GM19395 (cell line): ENCODE results near the gene ANKRD52.
"Not testable (repeated sequence)": the region's sequence is repeated elsewhere in the genome, so short reads cannot be mapped to it uniquely, and the experiment has no call there.

Source experiments
- ATAC-seq: cut with Tn5 transposase; IDR thresholded peaks from one replicate; pipeline ENCODE4 v1.9.1; 2021; ENCODE audit warnings: mild to moderate bottlenecking, moderate library complexity; ENCODE audit not compliant: unreplicated experiment

Gene ANKRD52

DNA sequence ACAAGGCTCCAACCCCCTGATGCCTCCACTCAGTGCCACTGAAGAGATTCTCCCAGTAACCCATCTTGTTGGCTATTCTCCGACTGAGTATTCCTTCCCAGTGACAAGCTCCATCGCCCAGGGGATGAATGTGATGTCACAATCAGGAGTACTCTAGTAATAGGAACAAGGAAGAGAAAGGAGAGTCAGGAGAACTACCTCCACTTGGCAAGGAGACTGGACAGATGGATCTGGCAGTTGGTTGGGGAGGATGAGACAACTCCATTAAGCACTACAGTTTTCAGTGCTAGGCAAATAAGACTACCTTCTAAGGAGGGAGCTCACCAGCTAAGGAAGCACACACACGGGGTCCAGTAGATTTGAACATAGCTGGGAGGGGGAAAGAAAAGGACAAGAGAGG, 41.7 kb downstream of the ANKRD52 start:
- ATAC-seq = no peak

DNA sequence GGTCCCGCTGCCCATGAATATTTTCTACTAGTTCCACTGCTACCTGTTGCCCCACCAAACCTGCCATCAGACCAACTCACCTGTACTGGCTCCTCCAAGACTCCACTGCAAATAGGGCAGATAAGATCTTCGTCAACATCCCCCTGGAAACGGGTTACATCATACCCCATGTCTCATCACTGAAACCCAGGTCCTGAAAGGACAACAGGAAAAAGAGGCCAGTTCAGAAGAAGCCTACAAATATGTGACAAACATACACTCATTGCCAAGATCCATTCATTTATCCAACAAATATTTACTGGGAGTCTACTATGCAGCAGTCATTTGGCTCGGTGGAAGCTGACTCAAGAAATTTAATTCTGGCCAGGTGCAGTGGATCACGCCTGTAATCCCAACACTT, 44.3 kb downstream of the ANKRD52 start:
- ATAC-seq = no peak

DNA sequence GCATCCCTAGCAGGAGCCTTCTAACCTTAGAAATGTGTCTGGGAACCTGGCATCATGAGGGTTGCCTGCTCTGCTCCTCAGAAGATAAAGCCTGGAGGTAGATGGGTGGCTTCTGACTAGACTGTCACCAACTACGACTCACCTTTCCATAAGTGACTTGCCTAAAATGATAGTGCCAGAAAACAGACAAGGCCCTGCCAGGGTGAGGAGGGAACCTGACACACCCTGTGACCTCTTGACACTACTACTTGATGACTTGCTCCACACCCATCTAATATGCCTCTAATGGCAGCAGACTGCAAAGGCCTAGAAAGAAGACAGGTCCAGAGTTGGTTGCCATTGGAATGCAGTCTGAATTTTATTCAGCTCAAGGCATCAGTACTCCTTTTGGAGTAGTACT, 45.8 kb downstream of the ANKRD52 start:
- no peak for ATAC-seq

DNA sequence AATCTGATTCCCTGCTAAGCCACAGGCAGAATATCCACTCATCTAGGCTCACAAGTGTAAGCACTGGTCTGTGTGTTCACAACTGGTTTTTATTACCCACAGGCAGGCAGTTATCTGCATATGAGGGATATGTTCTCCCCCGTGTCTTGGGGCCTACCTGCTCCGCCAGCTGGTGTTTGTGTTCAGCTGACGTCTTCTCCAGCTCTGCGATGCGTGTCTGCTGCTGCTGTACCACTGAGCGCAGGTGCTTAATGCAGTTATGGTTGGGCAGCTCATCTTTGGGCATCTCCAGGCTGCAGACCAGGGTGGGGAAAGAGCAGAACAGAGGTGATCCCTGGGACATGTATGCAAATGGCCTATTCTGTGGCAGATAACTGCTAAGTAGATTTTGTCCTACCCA, 50.2 kb downstream of the ANKRD52 start:
- ATAC-seq = no peak

DNA sequence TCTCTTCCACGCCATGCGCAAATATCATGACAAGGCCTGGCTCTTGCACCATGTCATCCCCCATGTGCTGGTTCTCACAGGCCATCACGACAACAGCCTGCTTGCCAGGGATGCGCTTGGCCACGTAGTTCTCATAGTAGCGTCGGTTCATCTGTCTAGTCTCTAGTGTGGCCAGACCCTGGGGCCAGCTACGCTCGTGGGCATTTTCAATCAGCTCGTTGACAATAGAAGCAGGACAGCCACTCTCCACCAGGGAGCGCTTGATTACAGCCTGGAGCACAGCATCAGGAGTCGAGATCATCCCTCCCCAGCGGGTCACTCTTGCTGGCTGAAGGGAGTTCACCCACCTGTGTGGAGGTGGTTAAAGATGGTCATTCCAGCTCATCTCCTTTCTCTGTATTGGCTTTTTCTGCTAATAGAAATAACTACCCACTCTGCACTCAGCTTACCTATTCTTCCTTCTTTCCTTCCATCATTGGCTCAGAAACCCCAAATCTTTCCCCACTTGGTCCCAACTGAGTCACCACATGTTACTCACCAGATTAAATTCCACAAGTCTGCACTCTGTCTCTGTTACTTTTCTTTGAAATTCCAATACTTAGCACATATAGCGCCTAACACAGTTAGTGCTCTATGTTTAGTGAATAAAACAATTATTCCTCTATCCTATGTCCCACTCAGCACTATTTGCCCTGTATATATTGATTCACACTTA, 51.6 kb downstream of the ANKRD52 start:
- ATAC-seq = no peak

DNA sequence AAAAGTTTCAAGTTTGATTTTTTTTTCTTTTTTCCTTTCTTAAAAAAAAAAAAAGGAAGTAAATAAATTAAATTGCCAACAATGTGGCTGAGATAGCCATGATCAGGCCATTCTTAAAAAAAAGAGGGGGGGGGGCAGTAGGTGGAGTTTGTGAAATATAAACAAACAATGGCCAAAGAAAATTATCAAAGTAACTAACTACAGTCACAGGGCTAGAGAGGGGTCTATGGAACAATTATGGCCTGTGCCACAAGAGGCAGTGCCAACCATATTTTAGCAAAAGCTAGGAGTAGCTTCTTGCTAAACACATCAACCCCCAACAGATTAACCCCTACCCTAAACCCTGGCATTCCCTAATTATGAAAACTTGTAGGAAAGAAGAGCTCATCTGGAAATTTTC, 52.7 kb downstream of the ANKRD52 start:
- no peak for ATAC-seq

DNA sequence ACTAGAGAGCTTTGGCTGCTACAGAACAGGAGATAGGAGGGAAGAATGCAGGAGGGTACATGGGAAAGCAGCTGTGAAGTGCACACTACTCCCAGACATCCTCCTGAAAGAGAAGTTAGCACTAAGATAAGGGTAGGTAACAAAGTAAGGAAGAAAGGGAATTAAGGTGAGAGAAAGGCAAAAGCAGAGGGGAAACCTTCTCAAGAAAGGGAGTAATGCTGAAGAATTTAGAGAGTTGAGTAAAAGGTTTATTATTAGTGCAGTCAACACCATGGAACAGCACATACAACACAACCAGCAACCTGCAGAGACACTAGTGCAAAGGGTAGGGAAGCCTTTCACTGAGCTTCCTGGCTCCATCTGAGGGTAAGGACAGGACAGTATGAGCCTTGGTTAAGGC, 53.9 kb downstream of the ANKRD52 start:
- ATAC-seq = no peak

DNA sequence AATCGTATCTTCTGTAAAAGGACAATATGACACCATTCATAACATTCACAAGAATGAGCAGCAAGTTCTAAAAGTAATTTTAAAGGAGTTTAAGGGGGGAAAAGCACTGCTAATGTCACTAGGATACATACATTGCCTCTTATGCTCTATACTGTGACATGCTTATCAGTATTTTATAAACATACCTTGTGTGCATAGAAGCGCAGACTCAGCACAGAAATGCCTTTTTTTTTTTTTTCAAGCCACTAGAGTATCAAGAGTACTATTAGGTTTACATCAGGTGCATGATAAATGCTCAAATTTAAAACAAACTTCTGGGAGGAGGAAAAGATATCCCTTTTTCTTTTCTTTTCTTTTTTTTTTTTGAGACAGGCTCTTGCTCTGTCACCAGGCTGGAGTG, 55.3 kb downstream of the ANKRD52 start:
- no peak for ATAC-seq

DNA sequence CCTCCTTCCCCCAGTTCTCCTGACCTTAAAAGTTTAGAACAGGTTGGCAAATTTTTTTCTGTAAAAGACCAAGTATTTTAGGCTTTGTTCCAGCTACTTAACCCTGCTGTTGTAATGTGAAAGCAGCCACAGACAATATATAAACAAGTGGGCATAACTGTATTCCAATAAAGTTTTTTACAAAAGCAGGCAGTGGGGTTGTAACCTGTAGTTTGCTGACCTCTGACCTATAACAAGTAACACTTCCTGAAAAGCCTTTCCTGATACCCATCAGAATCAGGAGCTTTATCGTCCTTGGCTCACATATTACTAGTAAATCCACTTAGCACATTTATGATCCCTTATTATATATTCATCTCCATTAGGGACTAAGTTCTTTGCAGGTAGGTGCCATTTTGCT, 55.8 kb downstream of the ANKRD52 start:
- ATAC-seq = no peak

DNA sequence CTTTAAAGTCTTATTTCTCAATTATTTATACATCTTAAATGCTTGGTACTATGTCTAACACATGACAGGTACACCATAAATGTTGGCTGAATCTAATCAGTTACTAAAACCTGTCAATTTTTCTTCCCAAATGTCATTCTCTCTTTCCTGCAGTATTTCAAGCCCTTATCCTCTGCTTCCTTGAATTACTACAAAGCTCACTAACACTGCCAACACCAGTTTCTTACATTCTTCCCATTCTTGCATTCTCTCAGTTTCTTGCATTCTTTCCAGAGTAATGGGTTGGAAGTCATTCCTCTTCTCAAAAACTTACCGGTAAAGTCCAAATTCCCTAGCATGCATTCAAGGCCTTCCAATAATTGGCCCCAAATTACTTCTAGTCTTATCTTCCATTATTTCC, 59.3 kb downstream of the ANKRD52 start:
- ATAC-seq = no peak

DNA sequence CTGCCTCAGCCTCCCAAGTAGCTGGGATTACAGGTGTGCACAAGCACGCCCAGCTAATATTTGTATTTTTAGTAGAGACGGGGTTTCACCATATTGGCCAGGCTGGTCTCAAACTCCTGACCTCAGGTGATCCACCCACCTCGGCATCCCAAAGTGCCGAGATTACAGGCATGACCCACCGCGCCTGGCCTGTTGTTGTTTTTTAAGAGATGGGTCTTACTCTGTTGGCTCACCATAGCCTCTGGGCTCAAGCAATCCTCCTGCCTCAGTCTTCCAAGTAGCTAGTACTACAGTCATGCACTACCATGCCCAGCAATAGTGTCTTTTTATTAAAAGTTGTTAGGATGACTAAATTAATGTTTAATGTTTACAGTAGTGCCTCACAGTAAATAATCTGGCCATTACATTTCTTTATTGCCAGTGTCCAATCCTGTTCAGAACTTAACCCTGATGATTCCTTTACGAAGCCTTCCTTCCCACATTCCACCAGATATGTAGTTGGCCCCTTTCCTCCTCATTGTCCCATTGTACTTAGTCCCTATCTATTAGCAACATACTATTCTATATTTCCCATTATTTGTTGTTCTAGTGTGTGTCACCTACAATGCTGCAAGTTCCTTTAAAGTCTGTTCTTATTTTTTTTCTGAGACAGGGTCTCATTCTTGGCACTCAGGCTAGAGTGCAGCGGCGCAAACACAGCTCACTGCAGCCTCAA, 60.1 kb downstream of the ANKRD52 start:
- no peak for ATAC-seq

DNA sequence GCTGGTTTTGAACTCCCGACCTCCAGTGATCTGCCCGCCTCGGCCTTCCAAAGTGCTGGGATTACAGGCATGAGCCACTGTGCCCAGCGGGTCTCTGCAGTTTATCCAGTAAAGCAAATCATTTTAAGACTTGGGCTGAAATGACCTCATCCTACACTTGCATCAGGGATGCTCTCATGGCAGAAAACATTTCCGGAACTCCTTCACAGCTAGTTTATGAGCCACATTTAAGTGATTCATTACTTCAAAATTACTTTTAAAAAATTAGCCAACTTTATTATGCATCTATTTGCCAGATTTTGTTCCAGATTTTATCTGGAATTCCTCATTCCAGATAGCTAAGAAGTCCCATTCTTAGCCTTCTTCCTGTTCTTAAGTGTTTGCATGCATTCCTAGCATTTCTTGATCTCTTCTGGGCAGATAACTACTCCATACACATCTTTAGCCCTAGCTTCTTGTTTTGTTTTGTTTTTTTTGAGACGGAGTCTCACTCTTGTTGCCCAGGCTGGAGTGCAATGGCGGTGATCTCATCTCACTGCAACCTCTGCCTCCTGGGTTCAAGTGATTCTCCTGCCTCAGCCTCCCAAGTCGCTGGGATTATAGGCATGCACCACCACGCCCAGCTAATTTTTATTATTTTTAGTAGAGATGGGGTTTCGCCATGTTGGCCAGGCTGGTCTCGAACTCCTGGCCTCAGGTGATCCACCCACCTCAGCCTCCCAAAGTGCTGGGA, 61.2 kb downstream of the ANKRD52 start:
- not testable (repeated sequence) for ATAC-seq

DNA sequence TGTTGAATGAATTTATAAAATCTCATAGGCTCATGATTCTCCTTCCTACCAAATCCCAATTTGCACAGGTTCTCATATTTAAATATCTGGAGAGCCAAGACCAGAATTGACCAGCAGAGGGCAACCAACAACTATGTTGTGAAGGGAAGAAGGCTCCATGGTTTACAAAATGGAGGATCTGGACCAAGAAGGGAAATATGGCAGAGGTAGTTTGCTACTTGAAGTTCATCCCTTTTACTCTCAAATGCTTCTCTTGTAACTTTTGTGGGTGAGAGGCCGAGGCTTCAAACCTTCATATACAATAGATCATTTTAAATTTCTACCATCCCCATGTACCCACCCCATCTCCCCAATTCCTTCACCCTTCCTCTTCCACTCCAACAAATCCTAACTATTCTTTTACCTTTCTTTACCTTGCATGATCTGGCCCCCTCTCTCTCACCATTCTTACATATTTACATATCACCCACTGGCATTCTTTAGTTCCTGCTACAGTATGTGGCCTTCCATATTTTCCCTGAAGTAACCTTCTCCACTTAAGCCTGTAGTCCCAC, 65.1 kb downstream of the ANKRD52 start:
- no peak for ATAC-seq

DNA sequence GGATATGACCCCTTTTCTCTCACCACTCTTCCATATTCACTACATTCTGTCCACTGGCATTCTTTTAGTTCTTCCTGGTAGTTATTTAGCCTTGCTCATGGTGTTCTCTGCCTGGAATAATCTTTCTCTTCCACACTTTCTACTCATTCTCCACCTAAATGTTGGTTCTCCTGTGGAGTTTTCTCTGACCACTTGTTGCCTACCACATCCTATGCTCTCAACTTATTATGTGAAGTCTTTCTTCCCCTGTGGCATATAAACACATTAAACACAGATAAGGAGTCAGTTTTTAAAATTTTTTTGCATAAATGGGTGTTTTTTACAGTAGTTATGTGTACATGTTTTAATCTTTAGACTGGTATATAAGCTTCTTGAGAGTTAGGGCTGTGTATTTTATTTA, 65.6 kb downstream of the ANKRD52 start:
- no peak for ATAC-seq

DNA sequence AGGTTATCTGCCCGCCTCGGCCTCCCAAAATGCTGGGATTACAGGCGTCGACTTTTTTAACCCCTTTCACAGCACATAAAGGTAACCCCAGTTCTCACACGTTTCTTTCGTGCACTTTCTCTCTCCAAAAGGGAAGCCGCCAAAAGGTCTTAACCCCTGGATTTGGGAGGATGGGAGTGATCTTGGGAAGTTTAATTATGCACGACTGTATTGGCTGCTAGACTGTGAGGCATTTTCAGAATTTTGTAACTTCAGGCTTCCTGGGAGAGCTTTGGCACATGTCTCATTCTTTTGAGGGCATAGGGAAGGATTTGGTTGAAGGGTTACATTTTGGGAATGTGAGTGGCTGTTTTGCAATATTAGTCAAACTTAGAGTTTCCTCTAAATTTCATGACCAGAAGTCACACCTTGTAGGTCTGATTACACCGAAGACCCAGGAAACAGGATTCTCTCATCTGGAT, 67.5 kb downstream of the ANKRD52 start:
- ATAC-seq = no peak

DNA sequence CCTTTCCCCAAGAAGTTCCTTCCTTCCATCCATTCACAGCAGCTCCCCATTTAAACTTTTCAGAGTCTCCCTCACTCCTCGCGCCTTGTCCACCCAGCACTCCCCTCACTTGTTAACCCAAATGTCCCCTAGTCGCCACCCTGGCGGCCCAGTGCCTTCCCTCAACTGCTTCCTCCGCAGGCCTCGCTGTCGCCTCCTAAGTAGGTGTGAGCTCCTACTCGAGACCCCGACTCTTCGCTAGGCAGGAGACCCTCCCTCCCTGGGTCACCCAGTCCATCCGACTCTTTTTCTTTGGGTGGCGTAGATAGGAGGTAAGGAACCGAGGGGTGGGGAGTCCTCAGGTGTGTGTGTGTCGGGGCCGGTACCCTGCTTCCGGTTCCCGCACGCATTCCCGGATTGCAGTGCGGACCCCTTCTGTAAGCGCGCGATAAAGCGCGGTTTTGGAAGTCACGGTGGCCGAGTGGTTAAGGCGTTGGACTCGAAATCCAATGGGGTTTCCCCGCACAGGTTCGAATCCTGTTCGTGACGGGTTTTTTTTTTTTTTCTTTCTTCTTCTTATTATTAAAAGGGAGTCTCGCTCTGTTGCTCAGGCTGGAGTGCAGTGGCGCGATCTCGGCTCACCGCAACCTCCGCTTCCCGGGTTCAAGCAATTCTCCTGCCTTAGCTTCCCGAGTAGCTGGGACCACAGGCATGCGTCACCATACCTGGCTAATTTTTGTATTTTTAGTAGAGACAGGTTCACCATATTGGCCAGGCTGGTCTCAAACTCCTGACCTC, 68.1 kb downstream of the ANKRD52 start:
- peak; percentile 44 for ATAC-seq

DNA sequence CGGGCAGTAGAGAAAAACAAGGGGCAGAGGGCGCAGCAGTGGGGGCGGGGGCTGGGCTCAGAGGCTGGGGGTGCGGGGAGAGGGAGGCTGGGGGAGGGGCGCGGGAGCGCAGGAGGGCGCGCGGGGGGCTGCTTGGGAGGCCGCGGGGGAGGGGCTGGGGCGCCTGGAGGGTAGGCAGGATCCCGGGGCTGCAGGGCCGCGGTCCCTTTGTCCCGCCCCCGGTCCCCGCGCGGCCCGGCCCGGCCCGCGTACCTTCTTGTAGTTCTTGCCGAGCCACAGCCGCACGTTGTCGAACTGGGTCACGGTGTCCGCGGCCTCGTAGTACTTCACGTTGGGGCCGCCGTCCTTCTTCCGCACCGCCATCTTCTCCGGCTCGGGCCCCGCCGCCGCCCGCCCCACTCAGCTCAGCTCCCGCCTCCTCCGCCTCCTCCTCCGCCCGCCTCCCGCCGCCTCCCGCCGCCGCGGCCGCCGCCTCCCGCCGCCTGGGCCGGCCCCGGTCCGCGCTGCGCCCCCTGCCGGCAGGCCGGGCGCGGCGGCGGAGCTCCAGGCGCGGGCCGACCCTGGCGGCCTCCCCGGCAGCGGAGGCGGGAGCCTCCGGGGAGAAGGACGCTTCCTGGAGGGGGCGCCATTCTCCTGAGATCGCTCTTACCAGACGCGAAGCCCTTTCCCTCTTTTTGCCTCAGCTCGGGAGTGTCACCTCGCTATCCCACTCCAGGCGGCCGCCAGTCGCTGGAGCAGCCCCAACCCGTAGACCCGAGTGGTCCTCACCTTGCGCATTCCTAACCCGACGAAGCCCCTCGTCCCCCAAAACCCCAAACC, 68.9 kb downstream of the ANKRD52 start, which contains the start of gene SMARCC2:
Gene SMARCC2 (minus strand): TSS at position 385 of the 819 bp plus-strand sequence. CDS start 22 bp downstream, at position 363.
- ATAC-seq = peak; percentile 62

DNA sequence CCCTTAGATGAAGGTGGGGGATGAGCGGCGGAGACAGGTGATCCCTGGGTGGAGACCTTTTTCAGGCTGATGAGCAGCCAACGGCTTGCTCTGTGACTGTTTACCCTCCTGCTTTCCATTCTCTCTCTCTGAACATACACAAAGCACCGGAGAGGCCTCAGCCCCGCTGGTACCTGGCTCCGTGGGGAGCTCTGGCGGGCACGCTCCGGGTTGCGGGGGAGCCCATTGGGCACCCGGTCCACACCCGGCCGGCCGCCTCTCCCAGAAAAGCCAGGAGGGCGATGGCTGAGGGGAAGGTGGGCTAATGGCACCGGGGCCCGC, 69.4 kb downstream of the ANKRD52 start:
- ATAC-seq = no peak

DNA sequence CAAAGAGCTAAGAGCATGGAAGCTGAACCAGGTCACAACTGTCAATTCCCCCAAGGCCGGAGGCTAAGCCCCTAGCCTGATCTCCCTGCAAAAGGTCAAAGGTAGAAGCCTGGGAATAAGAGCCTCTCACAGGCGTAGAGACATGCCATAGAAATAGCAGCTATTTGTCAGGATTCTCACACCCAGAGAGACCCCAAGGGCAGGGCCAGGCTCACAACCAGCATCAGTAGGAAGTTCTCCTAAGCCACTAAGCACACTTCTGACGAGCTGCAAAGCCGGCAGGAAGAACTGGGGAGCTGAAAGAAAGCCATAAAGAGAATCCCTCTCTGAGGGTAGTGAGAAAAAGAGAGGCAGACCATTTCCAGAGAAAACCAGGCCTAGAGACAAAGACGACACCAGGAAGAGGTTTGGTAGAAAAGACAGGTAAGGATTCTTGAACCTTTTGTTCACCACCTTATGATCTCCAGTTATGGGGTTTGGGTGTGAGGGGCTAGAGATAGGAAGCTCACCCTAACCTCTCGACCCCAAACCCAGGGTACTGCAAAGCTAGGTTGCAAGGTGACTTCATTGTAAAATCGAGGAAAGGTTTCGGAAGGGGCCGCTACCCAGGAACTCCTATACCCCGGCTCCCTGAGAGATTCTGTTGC, 69.9 kb downstream of the ANKRD52 start:
- ATAC-seq = no peak
